HepG2 (cell line): ENCODE measurements around the gene TMEM14B. TPM values are rescaled to one million over a fixed set of nuclear protein-coding genes. Genes with fewer than 3 reads are reported as not detected.

Experiments used
- ATAC-seq: fragments of 200-7000 bp; cut with Tn5 transposase; 3 replicates; pipeline ENCODE4 v1.9.1; 2020; ENCODE audit warnings: mild to moderate bottlenecking, moderate library complexity
- BruUV-seq: library from RNA; stranded (reverse); fragments of 400-500 nt; replicated peaks from 2 replicates; lab custom pipeline; 2021; lab: Mats Ljungman, UMichigan
- CTCF ChIA-PET: fragments of 300-600 bp; formaldehyde crosslinking; extraction: SDS; loops from one replicate; lab custom pipeline; 2021; ENCODE audit warnings: low total read pairs, inconsistent platforms, low intra/inter-chr PET ratio; lab: Yijun Ruan, JAX
- POLR2A ChIA-PET: fragments of 350-600 bp; sonication (Branson Sonifier 250); formaldehyde crosslinking; loops from one replicate; lab custom pipeline; 2020; ENCODE audit warnings: antibody characterized with exemption, inconsistent platforms; lab: Yijun Ruan, JAX
- DNase-seq: peaks from one replicate; pipeline ENCODE4 v3.0.0-alpha.2; 2015; ENCODE audit warnings: low spot score
- FAIRE-seq: peaks from 3 replicates; lab custom pipeline; 2011; peaks lifted over from hg19 to GRCh38; lab: Jason Lieb, UNC
- H2AFZ ChIP-seq: one replicate; pipeline ENCODE4 v1.6.1; 2011; ENCODE audit warnings: low read length, inconsistent platforms
- H3K27ac ChIP-seq: fragments of 300-600 bp; 3 replicates; pipeline ENCODE4 v1.8.0; 2011; ENCODE audit warnings: mixed run types, mild to moderate bottlenecking, mixed read lengths, low read length, inconsistent platforms; ENCODE audit not compliant: insufficient read depth; ENCODE audit errors: extremely low read length
- H3K27me3 ChIP-seq, 2 experiments: fragments of 200-600 bp in 1 of 2; 2 replicates in 1 of 2; 3 replicates in 1 of 2; pipeline versions ENCODE4 v1.6.0 to v1.8.0; 2011; ENCODE audit warnings: low read length in 2 of 2, mild to moderate bottlenecking in 2 of 2, moderate library complexity in 2 of 2, inconsistent platforms in 1 of 2; ENCODE audit not compliant: insufficient read depth in 2 of 2, control insufficient read depth in 1 of 2
- H3K36me3 ChIP-seq, 2 experiments: fragments of 200-600 bp in 1 of 2; replicated peaks in 1 of 2; 2 replicates in 1 of 2; 3 replicates in 1 of 2; pipeline versions ENCODE4 v1.5.1 to v1.8.0; 2011; ENCODE audit warnings: low read length in 2 of 2, inconsistent platforms in 1 of 2; ENCODE audit not compliant: insufficient read depth in 2 of 2, control insufficient read depth in 1 of 2
- H3K4me1 ChIP-seq: 2 replicates; pipeline ENCODE4 v1.5.1; 2012; ENCODE audit warnings: low read length, inconsistent platforms; ENCODE audit not compliant: insufficient read depth
- H3K4me2 ChIP-seq: 2 replicates; pipeline ENCODE4 v1.6.0; 2011; ENCODE audit warnings: low read depth, low read length, inconsistent platforms
- H3K4me3 ChIP-seq, 3 experiments: fragments of 200-600 bp in 1 of 3; sonication (generic), shearing (Covaris generic) in 1 of 3; replicated peaks in 1 of 3; 2 replicates each; pipeline ENCODE4 v1.5.1; 2011 to 2016; ENCODE audit warnings: low read length in 3 of 3, inconsistent platforms in 2 of 3, low read depth in 2 of 3, mild to moderate bottlenecking in 2 of 3, control low read depth in 1 of 3, mixed read lengths in 1 of 3; ENCODE audit not compliant: insufficient read depth in 1 of 3
- H3K79me2 ChIP-seq: one replicate; pipeline ENCODE4 v1.6.1; 2011; ENCODE audit warnings: low read length, inconsistent platforms; ENCODE audit not compliant: insufficient read depth
- H3K9ac ChIP-seq: 2 replicates; pipeline ENCODE4 v1.6.0; 2011; ENCODE audit warnings: mild to moderate bottlenecking, low read depth, low read length, inconsistent platforms; ENCODE audit not compliant: insufficient read depth
- H3K9me3 ChIP-seq: 2 replicates; pipeline ENCODE4 v1.5.1; 2012; ENCODE audit warnings: mild to moderate bottlenecking, low read length
- H4K20me1 ChIP-seq: 2 replicates; pipeline ENCODE4 v1.6.0; 2011; ENCODE audit warnings: inconsistent platforms, mild to moderate bottlenecking, low read length, moderate library complexity; ENCODE audit not compliant: insufficient read depth
- CEBPB ChIP-seq: IDR thresholded peaks from 2 replicates; pipeline ENCODE4 v1.6.1; 2011; ENCODE audit warnings: low read depth, low read length, improper control_type of control experiment, borderline replicate concordance
- POLR2A ChIP-seq, 2 experiments: IDR thresholded peaks; 2 replicates each; pipeline ENCODE4 v1.6.1; 2011; ENCODE audit warnings: low read depth in 2 of 2, low read length in 2 of 2, mild to moderate bottlenecking in 1 of 2, moderate library complexity in 1 of 2; ENCODE audit not compliant: insufficient read depth in 1 of 2
- SOX5 ChIP-seq: IDR thresholded peaks from 2 replicates; pipeline ENCODE4 v1.6.1; 2016; ENCODE audit warnings: borderline replicate concordance
- TEAD3 ChIP-seq: optimal IDR thresholded peaks from 2 replicates; pipeline ENCODE3; 2016; ENCODE audit warnings: borderline replicate concordance
- ZBTB39 ChIP-seq: sonication (generic); formaldehyde crosslinking; IDR thresholded peaks from 2 replicates; pipeline ENCODE4 v1.5.0; 2020; ENCODE audit warnings: missing genetic modification reagents
- ZNF503 ChIP-seq: sonication (generic); formaldehyde crosslinking; IDR thresholded peaks from 2 replicates; pipeline ENCODE4 v1.4.0; 2020; ENCODE audit warnings: missing genetic modification reagents
- ZNF761 ChIP-seq: sonication (generic); formaldehyde crosslinking; conservative IDR thresholded peaks from 2 replicates; pipeline ENCODE4 v1.4.0; 2020; ENCODE audit warnings: mild to moderate bottlenecking, missing genetic modification reagents
- WGBS: methylation state at CpG from one replicate; pipeline ENCODE4 v1.1.6; 2017; ENCODE audit warnings: low lambda C conversion rate; 5-methylcytosine and 5-hydroxymethylcytosine counted together
- in situ Hi-C: cut with HindIII; loops from 2 replicates; pipeline ENCODE4 v1.10.0; 2017; ENCODE audit warnings: low pct_unique_long_range_greater_than_20kb; ENCODE audit not compliant: extremely low pct_ligation_motif_present
- intact Hi-C: fragments of 100-400 bp; cut with micrococcal nuclease; formaldehyde crosslinking; loops from one replicate; pipeline ENCODE4 v1.10.0; 2022; ENCODE audit not compliant: unreplicated experiment
- polyA plus RNA-seq, 8 experiments: library from polyadenylated mRNA; depleted of rRNA in 3 of 8; stranded (reverse) in 7 of 8; unstranded in 1 of 8; fragments of >200 nt; fragmentation: Illumina TruSeq in 4 of 8; extraction: Trizol in 4 of 8; gene quantifications; 2 replicates each; pipeline versions ENCODE4 v1.2.1 to v1.2.3, GENCODE V29; 2011 to 2016; ENCODE audit warnings: low read depth in 4 of 8, missing spikeins in 1 of 8, mixed read lengths in 1 of 8; ENCODE audit not compliant: insufficient read depth in 1 of 8
- total RNA-seq, 5 experiments: library from RNA; depleted of rRNA; stranded (reverse); fragments of >200 nt; fragmentation: Illumina TruSeq; extraction: Trizol; gene quantifications; 2 replicates each; pipeline ENCODE4 v1.2.3, GENCODE V29; 2016; ENCODE audit warnings: low read depth in 1 of 5
- TF ChIP-seq, protein P1 (sequence below), 2 experiments: sonication (generic) in 1 of 2; formaldehyde crosslinking in 1 of 2; IDR thresholded peaks; 2 replicates each; pipeline versions ENCODE4 v1.4.0 to v1.6.1; 2018 to 2020; ENCODE audit warnings: missing genetic modification reagents in 2 of 2, borderline replicate concordance in 1 of 2, low read depth in 1 of 2, mild to moderate bottlenecking in 1 of 2, missing biosample characterization in 1 of 2
- TF ChIP-seq, protein P2 (sequence below): sonication (generic); formaldehyde crosslinking; IDR thresholded peaks from 2 replicates; pipeline ENCODE4 v1.5.1; 2020; ENCODE audit warnings: missing genetic modification reagents, mild to moderate bottlenecking, borderline replicate concordance

The TMEM14B gene
- total and polyA plus RNA-seq, 2 of the 13 experiments (the other 11 are each of a cell fraction or from before 2014, with no cell fraction given) = 133 to 200 TPM

GRCh38 chr6:10759312-10759839 is 11.8 kb downstream of the TMEM14B start (continued):
- TF ChIP-seq, protein P1, sequence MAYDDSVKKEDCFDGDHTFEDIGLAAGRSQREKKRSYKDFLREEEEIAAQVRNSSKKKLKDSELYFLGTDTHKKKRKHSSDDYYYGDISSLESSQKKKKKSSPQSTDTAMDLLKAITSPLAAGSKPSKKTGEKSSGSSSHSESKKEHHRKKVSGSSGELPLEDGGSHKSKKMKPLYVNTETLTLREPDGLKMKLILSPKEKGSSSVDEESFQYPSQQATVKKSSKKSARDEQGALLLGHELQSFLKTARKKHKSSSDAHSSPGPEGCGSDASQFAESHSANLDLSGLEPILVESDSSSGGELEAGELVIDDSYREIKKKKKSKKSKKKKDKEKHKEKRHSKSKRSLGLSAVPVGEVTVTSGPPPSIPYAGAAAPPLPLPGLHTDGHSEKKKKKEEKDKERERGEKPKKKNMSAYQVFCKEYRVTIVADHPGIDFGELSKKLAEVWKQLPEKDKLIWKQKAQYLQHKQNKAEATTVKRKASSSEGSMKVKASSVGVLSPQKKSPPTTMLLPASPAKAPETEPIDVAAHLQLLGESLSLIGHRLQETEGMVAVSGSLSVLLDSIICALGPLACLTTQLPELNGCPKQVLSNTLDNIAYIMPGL (CRISPR knock-in tag; IDR thresholded peaks at IDR 0.05; ENCODE audit: borderline replicate concordance in 1 of 2, low read depth in 1 of 2) = peak in 1 of 2 experiments; percentile 54; a peak in 1 of 4 replicates
- TF ChIP-seq SOX5 (0 out of 2 replicates have a peak, but pooled peaks have one; percentile 20), CEBPB (no peak), TEAD3 (CRISPR knock-in tag) (peak; percentile 75)

DNA sequence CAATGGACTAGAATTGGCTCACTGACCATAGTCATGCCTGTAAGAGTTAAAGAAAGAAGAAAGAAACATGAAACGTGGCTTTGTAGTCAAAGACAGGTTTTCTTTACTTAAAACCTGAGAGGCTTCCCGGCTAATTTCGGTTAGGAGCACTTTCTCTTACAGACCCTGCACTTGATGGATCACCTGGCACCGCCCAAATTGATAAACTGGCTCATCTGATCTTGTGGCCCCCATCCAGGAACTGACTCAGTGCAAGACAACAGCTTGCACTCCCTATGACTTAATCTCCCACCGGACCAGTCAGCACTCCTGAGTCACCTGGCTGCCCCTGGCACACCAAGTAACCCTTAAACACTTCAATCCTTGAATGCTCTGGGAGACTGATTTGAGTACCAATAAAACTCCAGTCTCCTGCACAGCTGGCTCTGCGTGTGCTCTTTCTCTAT is 12.3 kb downstream of the TMEM14B start:
- ATAC-seq (no peak; the same call in 2 of the 3 replicates), FAIRE-seq (no peak), DNase-seq (no peak)
- POLR2A ChIA-PET = interaction anchor here (1.0 to 4.4 kb wide), 4 partner anchors 13 to 65 kb away, joined by 4 to 27 read pairs (median 7); partner anchors contain the start of genes C6orf52, PAK1IP1, TMEM14B and TMEM14C
- CTCF ChIA-PET = interaction anchor here (1.2 kb wide), 1 partner anchor 282 kb away, joined by 7 read pairs; no protein-coding TSS in a partner anchor
- Histone ChIP-seq H3K9me3 (no peaks in the 10 kb centered on the region), H2AFZ (no peak overlapping the region), H3K4me1 (peaks cover 26% of the 10 kb centered on the region), H3K36me3 (peaks cover 10 to 50% of the 10 kb centered on the region in 2 experiments), H4K20me1 (no peaks in the 10 kb centered on the region), H3K79me2 (peaks cover under 1% of the 10 kb centered on the region), H3K4me2 (no peak overlapping the region)
- in situ Hi-C loops = no loop called here
- no TSS peak for BruUV-seq
- intact Hi-C loops = loop anchor here (1.0 kb wide), 2 partner anchors 37 to 282 kb away; partner anchors contain the start of gene TMEM14C
- 86% methylated on average over 5 of the region's 6 CpGs for WGBS
- no peak for TF ChIP-seq ZNF761 (CRISPR knock-in tag)
- TF ChIP-seq, protein P2, sequence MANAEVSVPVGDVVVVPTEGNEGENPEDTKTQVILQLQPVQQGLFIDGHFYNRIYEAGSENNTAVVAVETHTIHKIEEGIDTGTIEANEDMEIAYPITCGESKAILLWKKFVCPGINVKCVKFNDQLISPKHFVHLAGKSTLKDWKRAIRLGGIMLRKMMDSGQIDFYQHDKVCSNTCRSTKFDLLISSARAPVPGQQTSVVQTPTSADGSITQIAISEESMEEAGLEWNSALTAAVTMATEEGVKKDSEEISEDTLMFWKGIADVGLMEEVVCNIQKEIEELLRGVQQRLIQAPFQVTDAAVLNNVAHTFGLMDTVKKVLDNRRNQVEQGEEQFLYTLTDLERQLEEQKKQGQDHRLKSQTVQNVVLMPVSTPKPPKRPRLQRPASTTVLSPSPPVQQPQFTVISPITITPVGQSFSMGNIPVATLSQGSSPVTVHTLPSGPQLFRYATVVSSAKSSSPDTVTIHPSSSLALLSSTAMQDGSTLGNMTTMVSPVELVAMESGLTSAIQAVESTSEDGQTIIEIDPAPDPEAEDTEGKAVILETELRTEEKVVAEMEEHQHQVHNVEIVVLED (CRISPR knock-in tag) = no peak
- no peak for TF ChIP-seq ZNF503 (CRISPR knock-in tag)
- TF ChIP-seq POLR2A (IDR thresholded peaks at IDR 0.05; ENCODE audit: insufficient read depth in 1 of 2, low read depth in 2 of 2, low read length in 2 of 2) = no peak
- no peak for TF ChIP-seq ZBTB39
- TF ChIP-seq, all 625 proteins: peak for 0
- H3K9ac ChIP-seq = no peak overlapping the region
- no peak overlapping the region for H3K4me3 ChIP-seq
- no peaks in the 10 kb centered on the region for H3K27me3 ChIP-seq
- no peak overlapping the region for H3K27ac ChIP-seq
